ENCODE data around the gene RPS4Y2.

GRCh38 chrY:20802659-20803058 is 46.8 kb downstream of the RPS4Y2 start:
- TF ChIP-seq EZH2 (IDR thresholded peaks at IDR 0.05; ENCODE audit: low read length, unreplicated experiment) (no peak), CTCF (conservative IDR thresholded peaks at IDR 0.05; ENCODE audit: low read depth, low read length) (no peak)

Data from PC-3 (cell line).